Mucosa of rectum (tissue), 2 donors: ENCODE data around the gene ZC3H14.

ENCODE experiments used
- H3K27ac ChIP-seq, 2 donors: one replicate each; pipeline ENCODE4 v1.7.0; 2013; ENCODE audit warnings: inconsistent platforms in 2 of 2, low read depth in 2 of 2, low read length in 2 of 2
- H3K27me3 ChIP-seq, 2 donors: one replicate each; pipeline ENCODE4 v1.7.0; 2013; ENCODE audit warnings: low read length in 2 of 2; ENCODE audit not compliant: control insufficient read depth in 2 of 2, insufficient read depth in 2 of 2
- H3K36me3 ChIP-seq, 2 donors: one replicate each; pipeline ENCODE4 v1.7.0; 2013; ENCODE audit warnings: low read length in 2 of 2; ENCODE audit not compliant: control insufficient read depth in 2 of 2, insufficient read depth in 2 of 2
- H3K4me1 ChIP-seq, 2 donors: one replicate each; pipeline ENCODE4 v1.7.0; 2013; ENCODE audit warnings: low read length in 2 of 2, mild to moderate bottlenecking in 1 of 2; ENCODE audit not compliant: control insufficient read depth in 2 of 2, insufficient read depth in 2 of 2
- H3K4me3 ChIP-seq, 2 donors: one replicate each; pipeline ENCODE4 v1.7.0; 2013; ENCODE audit warnings: low read length in 2 of 2
- H3K9ac ChIP-seq, 2 donors: one replicate each; pipeline ENCODE4 v1.7.0; 2013; ENCODE audit warnings: low read length in 2 of 2, low read depth in 1 of 2, mild to moderate bottlenecking in 1 of 2
- H3K9me3 ChIP-seq, 2 donors: one replicate each; pipeline ENCODE4 v1.7.0; 2013; ENCODE audit warnings: low read length in 2 of 2; ENCODE audit not compliant: control insufficient read depth in 2 of 2
- donor health status: healthy.
- donor health status: Normal muscosa, but diverticular disease.

ZC3H14 gene

DNA sequence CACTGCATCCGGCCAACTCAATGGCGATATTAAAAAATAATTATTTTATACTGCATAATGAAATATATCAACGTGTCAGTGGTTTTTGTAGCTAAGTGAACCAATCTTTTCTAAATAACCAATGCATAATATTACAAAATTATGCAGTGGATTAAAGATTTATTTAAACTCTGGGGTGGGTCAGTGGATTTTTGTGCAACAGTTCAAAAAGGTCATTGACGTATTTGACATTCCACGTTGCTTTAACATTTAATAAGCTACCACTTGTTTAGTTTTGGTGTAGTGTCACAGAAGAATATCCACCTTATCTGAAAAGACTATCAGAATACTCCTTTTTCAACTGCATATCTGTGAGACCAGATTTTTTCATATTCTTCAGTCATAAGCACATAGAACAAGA lies 2.6 kb downstream of the ZC3H14 start:
- Histone ChIP-seq H3K36me3 (peaks cover 24 to 27% of the 10 kb centered on the region in 2 donors), H3K27me3 (no peaks in the 10 kb centered on the region), H3K27ac (no peak overlapping the region), H3K9me3 (no peaks in the 10 kb centered on the region), H3K4me3 (no peak overlapping the region), H3K9ac (no peak overlapping the region), H3K4me1 (peaks cover 7 to 12% of the 10 kb centered on the region in 2 donors)

GRCh38 chr14:88568196-88568595 lies 5.4 kb downstream of the ZC3H14 start:
- Histone ChIP-seq H3K36me3 (peaks cover 33 to 42% of the 10 kb centered on the region in 2 donors), H3K9ac (no peak overlapping the region), H3K4me3 (no peak overlapping the region), H3K4me1 (peaks cover 4 to 8% of the 10 kb centered on the region in 2 donors), H3K27me3 (no peaks in the 10 kb centered on the region), H3K27ac (no peak overlapping the region), H3K9me3 (no peaks in the 10 kb centered on the region)

GRCh38 chr14:88572117-88572516 lies 9.3 kb downstream of the ZC3H14 start:
- Histone ChIP-seq H3K9me3 (no peaks in the 10 kb centered on the region), H3K27me3 (no peaks in the 10 kb centered on the region), H3K9ac (no peak overlapping the region), H3K4me1 (no peaks in the 10 kb centered on the region), H3K4me3 (no peak overlapping the region), H3K36me3 (peaks cover 55 to 77% of the 10 kb centered on the region in 2 donors), H3K27ac (no peak overlapping the region)

DNA sequence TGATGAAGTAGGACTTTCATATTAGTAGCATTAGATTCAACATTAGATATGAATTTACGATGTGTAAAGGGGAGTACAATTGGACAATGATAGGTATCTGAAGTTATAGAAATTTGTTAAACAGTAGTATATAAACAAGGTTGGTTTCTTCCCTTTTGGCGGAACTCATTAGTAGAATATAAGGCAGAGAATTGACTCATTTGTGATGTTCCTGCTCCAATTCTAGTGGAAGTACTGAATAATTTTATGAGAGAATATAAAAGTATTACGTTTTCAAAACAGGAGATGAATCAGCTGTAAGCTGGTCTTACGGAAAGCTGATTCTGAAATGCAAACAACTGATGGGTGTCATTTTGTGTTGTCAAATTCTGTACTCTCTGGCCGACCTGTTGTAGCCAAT lies 13.4 kb downstream of the ZC3H14 start:
- H3K27me3 ChIP-seq, result no peaks in the 10 kb centered on the region
- peaks cover 51 to 74% of the 10 kb centered on the region in 2 donors for H3K36me3 ChIP-seq
- no peak overlapping the region for H3K4me3 ChIP-seq
- no peaks in the 10 kb centered on the region for H3K4me1 ChIP-seq
- no peaks in the 10 kb centered on the region for H3K9me3 ChIP-seq
- H3K27ac ChIP-seq, result no peak overlapping the region
- H3K9ac ChIP-seq, result no peak overlapping the region

- Histone ChIP-seq H3K9me3 (no peaks in the 10 kb centered on the region), H3K27ac (no peak overlapping the region), H3K27me3 (no peaks in the 10 kb centered on the region), H3K36me3 (peaks cover 21 to 54% of the 10 kb centered on the region in 2 donors), H3K4me3 (no peak overlapping the region), H3K9ac (no peak overlapping the region), H3K4me1 (no peaks in the 10 kb centered on the region)
Observed at GRCh38 chr14:88584451-88584850, 21.6 kb downstream of the ZC3H14 start.

DNA sequence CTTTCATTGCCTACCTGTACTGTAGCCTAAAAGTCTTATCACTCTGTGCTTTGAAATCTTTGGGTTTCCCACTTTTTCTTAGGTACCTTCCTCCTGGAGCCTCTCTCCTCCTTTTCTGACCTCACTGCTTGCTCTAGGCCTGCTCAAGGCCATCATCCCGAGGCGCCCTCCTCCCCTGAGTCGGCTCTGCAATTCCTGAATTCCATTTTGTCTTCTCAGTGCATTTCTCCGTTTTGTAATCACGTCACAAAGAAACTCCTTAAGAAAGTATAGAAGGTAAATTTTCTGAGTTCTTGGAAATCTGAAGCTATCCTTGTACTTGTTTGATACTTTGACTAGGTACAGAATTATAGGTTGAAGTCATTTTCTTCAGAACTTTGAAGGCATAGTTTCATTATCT lies 25.2 kb downstream of the ZC3H14 start:
- H3K9me3 ChIP-seq, result no peaks in the 10 kb centered on the region
- no peaks in the 10 kb centered on the region for H3K27me3 ChIP-seq
- no peak overlapping the region for H3K9ac ChIP-seq
- no peaks in the 10 kb centered on the region for H3K4me1 ChIP-seq
- no peak overlapping the region for H3K4me3 ChIP-seq
- no peak overlapping the region for H3K27ac ChIP-seq
- H3K36me3 ChIP-seq, result peaks cover 28 to 47% of the 10 kb centered on the region in 2 donors

DNA sequence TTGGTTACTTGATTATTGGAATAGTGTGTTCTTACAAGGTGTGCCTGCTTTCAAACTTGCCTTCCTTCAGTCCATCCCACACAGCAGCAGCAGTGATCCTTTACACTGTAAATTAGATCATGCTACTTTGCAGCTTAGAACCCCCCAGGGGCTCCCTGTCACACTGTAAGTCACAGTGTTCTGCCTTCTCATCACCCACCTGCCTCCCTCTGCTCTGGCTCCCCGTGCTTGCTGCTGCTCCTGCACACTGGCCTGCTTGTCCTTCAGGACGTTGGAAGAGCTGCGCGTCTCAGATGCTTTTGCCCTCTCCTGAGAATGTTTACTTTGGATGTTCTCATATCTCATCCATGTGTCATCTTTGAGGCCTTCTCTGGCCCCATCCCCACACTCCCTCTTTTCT lies 27.3 kb downstream of the ZC3H14 start:
- Histone ChIP-seq H3K27ac (no peak overlapping the region), H3K27me3 (no peaks in the 10 kb centered on the region), H3K36me3 (peaks cover 31 to 47% of the 10 kb centered on the region in 2 donors)

GRCh38 chr14:88592031-88592430 lies 29.2 kb downstream of the ZC3H14 start:
- H3K36me3 ChIP-seq, result peaks cover 42 to 46% of the 10 kb centered on the region in 2 donors
- H3K4me3 ChIP-seq, result no peak overlapping the region
- no peak overlapping the region for H3K9ac ChIP-seq
- no peaks in the 10 kb centered on the region for H3K4me1 ChIP-seq
- no peaks in the 10 kb centered on the region for H3K9me3 ChIP-seq
- no peak overlapping the region for H3K27ac ChIP-seq
- H3K27me3 ChIP-seq, result no peaks in the 10 kb centered on the region

More for the DNA sequence above, 27.3 kb downstream of the ZC3H14 start:
- Histone ChIP-seq H3K4me1 (no peaks in the 10 kb centered on the region), H3K9ac (no peak overlapping the region), H3K4me3 (no peak overlapping the region), H3K9me3 (no peaks in the 10 kb centered on the region)

DNA sequence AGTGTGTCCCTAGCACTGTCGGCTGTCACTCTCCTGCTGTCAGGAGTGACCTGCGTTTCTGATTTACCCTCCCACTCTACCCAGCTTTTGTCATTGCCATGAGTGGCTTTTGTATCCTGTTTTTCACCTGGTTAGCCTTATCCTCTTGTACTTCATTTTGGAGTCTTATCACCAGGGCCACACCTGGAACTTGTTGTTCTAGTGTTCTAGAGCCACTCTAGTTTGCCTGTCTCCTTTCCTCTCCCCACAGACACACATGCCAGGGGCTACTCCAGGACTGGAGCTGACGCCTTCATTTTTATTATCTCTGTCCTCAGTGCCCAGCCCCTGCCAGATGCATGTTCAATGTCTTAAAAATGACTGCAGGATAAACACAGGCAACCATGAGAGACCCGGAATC lies 34.2 kb downstream of the ZC3H14 start:
- Histone ChIP-seq H3K36me3 (peaks cover 66% of the 10 kb centered on the region in 2 donors), H3K9ac (no peak overlapping the region), H3K27me3 (no peaks in the 10 kb centered on the region), H3K4me1 (no peaks in the 10 kb centered on the region), H3K27ac (no peak overlapping the region), H3K4me3 (no peak overlapping the region), H3K9me3 (no peaks in the 10 kb centered on the region)

DNA sequence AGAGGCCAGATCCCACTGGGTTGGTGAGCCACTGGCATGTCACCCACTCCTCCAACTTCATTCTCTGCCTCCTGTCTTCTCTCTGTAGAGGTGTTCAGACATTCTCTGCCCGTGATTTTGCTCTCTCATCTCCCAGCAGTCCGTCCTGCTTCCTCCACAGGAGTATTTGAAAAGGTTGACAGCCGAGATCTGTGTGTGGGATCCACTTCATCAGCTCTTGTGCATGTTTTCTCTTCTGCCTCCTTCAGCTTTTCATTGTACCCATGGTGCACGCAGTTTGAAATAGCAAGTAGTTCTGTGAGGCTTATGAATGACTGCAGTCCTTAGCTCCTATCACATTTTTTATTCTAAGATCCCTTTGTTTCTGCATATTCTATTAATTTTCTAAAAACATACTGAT lies 34.8 kb downstream of the ZC3H14 start:
- Histone ChIP-seq H3K9ac (no peak overlapping the region), H3K36me3 (peaks cover 70% of the 10 kb centered on the region in 2 donors), H3K27me3 (no peaks in the 10 kb centered on the region), H3K4me1 (no peaks in the 10 kb centered on the region), H3K27ac (no peak overlapping the region), H3K4me3 (no peak overlapping the region), H3K9me3 (no peaks in the 10 kb centered on the region)

DNA sequence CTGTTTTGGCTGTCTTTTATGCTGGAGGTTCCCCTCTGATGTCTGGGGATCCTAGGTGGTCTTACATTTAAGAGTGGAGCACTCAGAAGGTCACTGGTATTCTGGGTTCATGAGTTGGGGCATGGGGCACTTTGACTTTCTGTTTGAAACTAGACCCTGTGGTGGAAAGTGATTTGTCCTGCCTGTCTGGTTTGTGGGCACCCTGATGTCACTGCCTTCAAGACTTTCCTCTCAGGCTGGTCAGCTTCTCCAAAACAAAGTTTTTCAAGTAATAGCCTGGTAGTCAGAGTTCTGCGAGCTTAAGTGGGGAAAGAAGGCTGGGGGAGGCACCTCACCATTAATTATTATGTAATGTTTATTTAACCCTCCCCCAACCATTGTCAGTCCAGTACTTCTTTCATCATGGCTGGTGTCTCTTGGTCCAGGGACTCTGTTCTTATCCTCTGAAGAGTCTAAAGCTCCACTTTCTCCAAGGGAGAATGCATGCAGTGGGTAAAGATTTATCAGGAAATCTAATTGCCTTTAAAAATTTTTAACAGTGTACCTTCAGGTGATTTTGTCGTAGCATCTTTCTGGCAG lies 35.3 kb downstream of the ZC3H14 start:
- Histone ChIP-seq H3K27me3 (no peaks in the 10 kb centered on the region), H3K27ac (no peak overlapping the region), H3K9ac (no peak overlapping the region), H3K4me1 (no peaks in the 10 kb centered on the region), H3K4me3 (no peak overlapping the region), H3K9me3 (no peaks in the 10 kb centered on the region), H3K36me3 (peaks cover 72 to 73% of the 10 kb centered on the region in 2 donors)
